Endothelial cell of umbilical vein (primary cell): Measurements from ENCODE around the gene STON2. TPM values are rescaled to one million over a fixed set of nuclear protein-coding genes. Genes with fewer than 3 reads are reported as not detected.

Source experiments
- BruUV-seq: library from RNA; stranded (reverse); fragments of 400-500 nt; replicated peaks from 2 replicates; lab custom pipeline; 2021; lab: Mats Ljungman, UMichigan
- CTCF ChIA-PET: fragments of 300-600, 350-600 bp; sonication (Branson Sonifier 250); formaldehyde crosslinking; loops from one replicate; lab custom pipeline; 2021; ENCODE audit warnings: antibody characterized with exemption, inconsistent platforms; lab: Charles Lee
- POLR2A ChIA-PET: fragments of 300-600, 350-600 bp; sonication (Branson Sonifier 250); formaldehyde crosslinking; loops from one replicate; lab custom pipeline; 2021; ENCODE audit warnings: antibody characterized with exemption, inconsistent platforms; lab: Charles Lee
- DNase-seq: peaks from one replicate; pipeline ENCODE4 v3.0.0-alpha.2; 2011; ENCODE audit warnings: low read depth, low spot score
- FAIRE-seq: peaks from 2 replicates; lab custom pipeline; 2011; peaks lifted over from hg19 to GRCh38; lab: Jason Lieb, UNC
- H2AFZ ChIP-seq: 2 replicates; pipeline ENCODE4 v1.6.0; 2012; ENCODE audit warnings: low read depth, low read length, control low read depth, inconsistent platforms
- H3K27ac ChIP-seq: 2 replicates; pipeline ENCODE4 v1.5.1; 2011; ENCODE audit warnings: low read depth, mild to moderate bottlenecking, control low read depth, low read length, moderate library complexity; ENCODE audit not compliant: insufficient read depth
- H3K27me3 ChIP-seq, 2 experiments: 2 replicates each; pipeline versions ENCODE4 v1.6.0 to v1.6.1; 2011; ENCODE audit warnings: low read length in 2 of 2, mixed read lengths in 1 of 2; ENCODE audit not compliant: control insufficient read depth in 2 of 2, insufficient read depth in 2 of 2
- H3K36me3 ChIP-seq, 2 experiments: 2 replicates in 1 of 2; 3 replicates in 1 of 2; pipeline ENCODE4 v1.5.1; 2011; ENCODE audit warnings: low read length in 2 of 2, mild to moderate bottlenecking in 1 of 2, moderate library complexity in 1 of 2; ENCODE audit not compliant: control insufficient read depth in 2 of 2, insufficient read depth in 2 of 2; ENCODE audit errors: extremely low read depth in 1 of 2
- H3K4me1 ChIP-seq: 3 replicates; pipeline ENCODE4 v1.5.1; 2011; ENCODE audit warnings: mild to moderate bottlenecking, low read length; ENCODE audit not compliant: control insufficient read depth, insufficient read depth; ENCODE audit errors: extremely low read depth
- H3K4me2 ChIP-seq: 2 replicates; pipeline ENCODE4 v1.6.1; 2011; ENCODE audit warnings: low read length, control low read depth, mixed read lengths; ENCODE audit not compliant: insufficient read depth
- H3K4me3 ChIP-seq, 3 experiments: fragments of 200-600 bp in 1 of 3; sonication (generic), shearing (Covaris generic) in 1 of 3; replicated peaks in 1 of 3; 2 replicates each; pipeline ENCODE4 v1.5.1; 2011 to 2016; ENCODE audit warnings: control low read depth in 3 of 3, low read length in 3 of 3, mild to moderate bottlenecking in 2 of 3, inconsistent platforms in 1 of 3, low read depth in 1 of 3, moderate library complexity in 1 of 3; ENCODE audit not compliant: insufficient read depth in 1 of 3
- H3K79me2 ChIP-seq: 2 replicates; pipeline ENCODE4 v1.6.0; 2012; ENCODE audit warnings: low read length, inconsistent platforms; ENCODE audit not compliant: control insufficient read depth, insufficient read depth
- H3K9ac ChIP-seq: replicated peaks from 2 replicates; pipeline ENCODE3; 2011; ENCODE audit warnings: low read length, control low read depth; ENCODE audit not compliant: insufficient read depth; ENCODE audit errors: extremely low read depth
- H3K9me1 ChIP-seq: replicated peaks from 3 replicates; pipeline ENCODE4 v1.6.0; 2011; ENCODE audit warnings: mild to moderate bottlenecking, low read length; ENCODE audit not compliant: control insufficient read depth, insufficient read depth; ENCODE audit errors: extremely low read depth
- H3K9me3 ChIP-seq: replicated peaks from 2 replicates; pipeline ENCODE4 v1.5.1; 2012; ENCODE audit warnings: low read length, inconsistent platforms; ENCODE audit not compliant: control insufficient read depth, insufficient read depth
- H4K20me1 ChIP-seq: replicated peaks from 2 replicates; pipeline ENCODE3; 2011; ENCODE audit warnings: mild to moderate bottlenecking, low read length; ENCODE audit not compliant: control insufficient read depth, insufficient read depth; ENCODE audit errors: extremely low read depth
- CTCF ChIP-seq, 2 donors: IDR thresholded peaks; 1 replicate in 1 of 2; 2 replicates in 1 of 2; pipeline ENCODE4 v1.5.1; 2011; ENCODE audit warnings: low read length in 2 of 2, mild to moderate bottlenecking in 2 of 2, moderate library complexity in 2 of 2, control low read depth in 1 of 2, inconsistent platforms in 1 of 2, low read depth in 1 of 2; ENCODE audit not compliant: insufficient read depth in 1 of 2; ENCODE audit errors: extremely low read depth in 1 of 2
- EZH2 ChIP-seq: IDR thresholded peaks from 2 replicates; pipeline ENCODE4 v1.6.1; 2012; ENCODE audit warnings: borderline replicate concordance, low read depth, mild to moderate bottlenecking, moderate library complexity, low read length, inconsistent platforms; ENCODE audit not compliant: severe bottlenecking
- GATA2 ChIP-seq: IDR thresholded peaks from 2 replicates; pipeline ENCODE4 v1.7.0; 2011; ENCODE audit warnings: low read depth, mild to moderate bottlenecking, moderate library complexity, mixed read lengths, low read length; ENCODE audit not compliant: insufficient read length, insufficient read depth
- MAX ChIP-seq: IDR thresholded peaks from 2 replicates; pipeline ENCODE4 v1.6.1; 2011; ENCODE audit not compliant: insufficient read depth, insufficient read length
- POLR2A ChIP-seq: IDR thresholded peaks from 2 replicates; pipeline ENCODE4 v1.6.1; 2012; ENCODE audit warnings: low read depth, mild to moderate bottlenecking, control low read depth, low read length
- dilution Hi-C: fragments of 300-500 bp; cut with MboI; formaldehyde crosslinking; loops from one replicate; pipeline ENCODE4 v1.15.0; 2019; ENCODE audit warnings: low sequenced_read_pairs; ENCODE audit not compliant: extremely low pct_ligation_motif_present
- intact Hi-C: fragments of 100-400 bp; cut with micrococcal nuclease; formaldehyde crosslinking; loops from one replicate; pipeline ENCODE4 v1.10.0; 2022
- polyA plus RNA-seq, 4 experiments: library from polyadenylated mRNA; depleted of rRNA in 3 of 4; stranded (reverse) in 3 of 4; unstranded in 1 of 4; fragments of >200 nt; gene quantifications; 2 replicates each; pipeline versions ENCODE4 v1.2.1 to v1.2.3, GENCODE V29; 2011 to 2012; ENCODE audit warnings: missing spikeins in 1 of 4
- total RNA-seq: library from RNA; stranded (reverse); gene quantifications from 2 replicates; pipeline ENCODE4 v1.2.3, GENCODE V29; 2021

STON2 gene
- total and polyA plus RNA-seq, 2 donors (not counting 3 experiments of a cell fraction or from before 2014, with no cell fraction given), result not detected

- intact Hi-C loops (no loop called here), dilution Hi-C loops (no loop called here)
- Histone ChIP-seq H3K9me3 (no peaks in the 10 kb centered on the region), H3K4me1 (no peaks in the 10 kb centered on the region), H3K36me3 (no peaks in the 10 kb centered on the region), H2AFZ (no peak overlapping the region), H4K20me1 (no peaks in the 10 kb centered on the region), H3K4me2 (no peak overlapping the region), H3K9ac (no peak overlapping the region), H3K4me3 (no peak overlapping the region), H3K27ac (no peak overlapping the region), H3K9me1 (no peaks in the 10 kb centered on the region), H3K79me2 (no peaks in the 10 kb centered on the region), H3K27me3 (no peaks in the 10 kb centered on the region)
- no TSS peak for BruUV-seq
- POLR2A ChIA-PET, result no interaction called here
- TF ChIP-seq GATA2 (no peak), POLR2A (no peak), MAX (no peak), EZH2 (no peak), CTCF (IDR thresholded peaks at IDR 0.05; ENCODE audit: extremely low read depth in 1 of 2, insufficient read depth in 1 of 2, low read depth in 1 of 2, low read length in 2 of 2) (no peak)
- no peak for DNase-seq
- CTCF ChIA-PET, result no interaction called here
- FAIRE-seq, result no peak
Measured at GRCh38 chr14:81256289-81256960, 143.7 kb downstream of the STON2 start.
